Keratinocyte (primary cell): ENCODE results near the gene ASCC2.

Experiments
- CTCF ChIP-seq, 3 experiments: IDR thresholded peaks in 1 of 3; conservative IDR thresholded peaks in 1 of 3; optimal IDR thresholded peaks in 1 of 3; 2 replicates in 2 of 3; 3 replicates in 1 of 3; pipeline versions ENCODE3 to v1.5.1; 2011; ENCODE audit warnings: low read length in 3 of 3, mild to moderate bottlenecking in 3 of 3, moderate library complexity in 2 of 3, control low read depth in 1 of 3, inconsistent platforms in 1 of 3; ENCODE audit not compliant: insufficient read depth in 2 of 3; ENCODE audit errors: extremely low read depth in 1 of 3
- EZH2 ChIP-seq: IDR thresholded peaks from one replicate; pipeline ENCODE4 v1.6.1; 2012; ENCODE audit warnings: inconsistent platforms, mild to moderate bottlenecking, low read length, moderate library complexity

- TF ChIP-seq CTCF (optimal IDR thresholded peaks at IDR 0.05 in 1 of 3, IDR thresholded peaks at IDR 0.05 in 1 of 3, conservative IDR thresholded peaks at IDR 0.05 in 1 of 3; ENCODE audit: extremely low read depth in 1 of 3, insufficient read depth in 2 of 3, low read length in 3 of 3) (no peak), EZH2 (no peak)
Observed at GRCh38 chr22:29882716-29883044, 44.6 kb upstream of the ASCC2 start.
